Tibial nerve (tissue), 4 donors: Measurements from ENCODE around the gene ZNF783.

ENCODE experiments used
- CTCF ChIP-seq, 5 experiments: fragments of 200-600 bp in 3 of 5; fragments of 450-650 bp in 2 of 5; sonication (generic) in 3 of 5; IDR thresholded peaks; one replicate each; pipeline ENCODE4 v1.5.1; 2016 to 2019; ENCODE audit warnings: antibody characterized with exemption in 5 of 5, mild to moderate bottlenecking in 3 of 5, moderate library complexity in 2 of 5
- EP300 ChIP-seq, 2 donors: sonication (generic); formaldehyde crosslinking; IDR thresholded peaks; one replicate each; pipeline ENCODE4 v1.6.1; 2017; ENCODE audit warnings: antibody characterized with exemption in 2 of 2, mild to moderate bottlenecking in 1 of 2
- POLR2A ChIP-seq, 2 donors: fragments of 450-650 bp; IDR thresholded peaks; one replicate each; pipeline ENCODE4 v1.6.1; 2017; ENCODE audit warnings: antibody characterized with exemption in 2 of 2, mild to moderate bottlenecking in 2 of 2, moderate library complexity in 2 of 2

GRCh38 chr7:149319376-149319775 lies 57.4 kb downstream of the ZNF783 start:
- TF ChIP-seq EP300 (IDR thresholded peaks at IDR 0.05): no peak
- TF ChIP-seq POLR2A (IDR thresholded peaks at IDR 0.05): no peak
- TF ChIP-seq CTCF (IDR thresholded peaks at IDR 0.05): no peak
